GM12801 (cell line): ENCODE data around the gene CACNB2.

ENCODE experiments used
- CTCF ChIP-seq: IDR thresholded peaks from one replicate; pipeline ENCODE4 v1.5.1; 2011; ENCODE audit warnings: control low read depth; ENCODE audit not compliant: insufficient read length; ENCODE audit errors: extremely low read depth

CACNB2 gene

GRCh38 chr10:18381679-18382078 lies 241.5 kb downstream of the CACNB2 start:
- TF ChIP-seq CTCF: no peak

- TF ChIP-seq CTCF: no peak
Observed at GRCh38 chr10:18397906-18398305, 257.7 kb downstream of the CACNB2 start.

- no peak for TF ChIP-seq CTCF
Observed at GRCh38 chr10:18399158-18399557, 258.9 kb downstream of the CACNB2 start.

GRCh38 chr10:18400201-18400905 lies 260.1 kb downstream of the CACNB2 start:
- no peak for TF ChIP-seq CTCF

- TF ChIP-seq CTCF: no peak
Observed at GRCh38 chr10:18400906-18401245, 260.7 kb downstream of the CACNB2 start.

GRCh38 chr10:18401416-18402195 lies 261.4 kb downstream of the CACNB2 start:
- no peak for TF ChIP-seq CTCF

- TF ChIP-seq CTCF: no peak
Observed at GRCh38 chr10:18402853-18403252, 262.6 kb downstream of the CACNB2 start.
